22Rv1 (cell line): ENCODE measurements around the gene MAP2K4.

Experiments
- CTCF ChIP-seq: fragments of 450-650 bp; IDR thresholded peaks from 2 replicates; pipeline ENCODE4 v1.5.1; 2017; ENCODE audit warnings: mild to moderate bottlenecking
- ZFX ChIP-seq: fragments of 450-650 bp; IDR thresholded peaks from 2 replicates; pipeline ENCODE4 v1.6.1; 2017; ENCODE audit warnings: antibody characterized with exemption, borderline replicate concordance

GRCh38 chr17:12047681-12048376, 27.2 kb downstream of the MAP2K4 start:
- TF ChIP-seq CTCF, result no peak
- TF ChIP-seq ZFX, result no peak
